ENCODE measurements around the gene NFASC.

NFASC gene

GRCh38 chr1:205014783-205015182 lies 144.1 kb downstream of the NFASC start:
- DNase-seq = no peak

- DNase-seq = no peak
Measured at GRCh38 chr1:205015241-205015640, 144.6 kb downstream of the NFASC start.

GRCh38 chr1:205016075-205016474 lies 145.4 kb downstream of the NFASC start:
- DNase-seq = no peak

GRCh38 chr1:205016584-205016983 lies 145.9 kb downstream of the NFASC start:
- DNase-seq = no peak

- DNase-seq = no peak
Measured at GRCh38 chr1:205017001-205017400, 146.3 kb downstream of the NFASC start.

- DNase-seq = no peak
Measured at GRCh38 chr1:205017766-205018165, 147.1 kb downstream of the NFASC start.

- no peak for DNase-seq
Measured at GRCh38 chr1:205018381-205018780, 147.7 kb downstream of the NFASC start.

GRCh38 chr1:205020466-205020865 lies 149.8 kb downstream of the NFASC start:
- no peak for DNase-seq

- no peak for DNase-seq
Measured at GRCh38 chr1:205024679-205025078, 154.0 kb downstream of the NFASC start.

- no peak for DNase-seq
Measured at GRCh38 chr1:205025239-205025638, 154.6 kb downstream of the NFASC start.

- no peak for DNase-seq
Measured at GRCh38 chr1:205026181-205026580, 155.5 kb downstream of the NFASC start.

- no peak for DNase-seq
Measured at GRCh38 chr1:205028390-205028789, 157.7 kb downstream of the NFASC start.

GRCh38 chr1:205028924-205029323 lies 158.3 kb downstream of the NFASC start:
- no peak for DNase-seq

GRCh38 chr1:205030241-205030640 lies 159.6 kb downstream of the NFASC start:
- no peak for DNase-seq

GRCh38 chr1:205030896-205031295 lies 160.2 kb downstream of the NFASC start:
- no peak for DNase-seq

- no peak for DNase-seq
Measured at GRCh38 chr1:205032508-205032907, 161.8 kb downstream of the NFASC start.

- DNase-seq = no peak
Measured at GRCh38 chr1:205037539-205037938, 166.9 kb downstream of the NFASC start.

GRCh38 chr1:205038132-205038786 lies 167.6 kb downstream of the NFASC start:
- no peak for DNase-seq

GRCh38 chr1:205041001-205041715 lies 170.5 kb downstream of the NFASC start:
- no peak for DNase-seq

GRCh38 chr1:205041998-205042910 lies 171.6 kb downstream of the NFASC start:
- no peak for DNase-seq

GRCh38 chr1:205042911-205043806 lies 172.5 kb downstream of the NFASC start, which contains the start of gene CNTN2:
TSS of gene CNTN2 (plus strand) at chr1:205043212. CDS start at chr1:205053186, 9,974 bp downstream.
- no peak for DNase-seq

- DNase-seq = no peak
Measured at GRCh38 chr1:205043866-205044265, 173.2 kb downstream of the NFASC start.

Measured in activated CD4-positive, alpha-beta T cell treated with anti-CD3 and anti-CD28 coated beads, Interleukin-2, amount 50 U/mL, for 4 hours (primary cell).